ENCODE results near the gene RYR2. TPM values are rescaled to one million over a fixed set of nuclear protein-coding genes. Genes with fewer than 3 reads are reported as not detected.

RYR2 gene
- total and polyA plus RNA-seq, 2 donors (not counting 1 experiment from before 2014, with no cell fraction given), result not detected

- ChIA-PET CTCF (no interaction called here), POLR2A (no interaction called here)
- no peak overlapping the region for H3K4me3 ChIP-seq (ENCODE audit: control extremely low read depth in 1 of 5, extremely low read depth in 1 of 5, insufficient read depth in 1 of 5, low read depth in 2 of 5, low read length in 4 of 5)
- H3K27me3 ChIP-seq (replicated peaks in 1 of 4; ENCODE audit: control extremely low read depth in 1 of 4, control insufficient read depth in 3 of 4, insufficient read depth in 4 of 4, low read length in 3 of 4), result no peaks in the 10 kb centered on the region
- DNase-seq (no peak), ATAC-seq (ENCODE audit: low read depth) (no peak)
- H3K27me3 Mint-ChIP-seq, result peaks cover 4% of the 10 kb centered on the region
- no peaks in the 10 kb centered on the region for H3K9me3 Mint-ChIP-seq (ENCODE audit: insufficient read depth)
- intact Hi-C loops (cut with micrococcal nuclease), result no loop called here
- no peak overlapping the region for H3K9ac ChIP-seq (ENCODE audit: low read length)
- H3K36me3 ChIP-seq (replicated peaks in 1 of 2; ENCODE audit: control extremely low read depth in 1 of 2, control insufficient read depth in 1 of 2, extremely low read depth in 1 of 2, insufficient read depth in 2 of 2, low read length in 1 of 2), result no peaks in the 10 kb centered on the region
- H3K9me3 ChIP-seq (ENCODE audit: control extremely low read depth in 1 of 3, control insufficient read depth in 2 of 3, insufficient read depth in 1 of 3, low read length in 2 of 3), result peaks cover 0 to 10% (median 0%) of the 10 kb centered on the region in 3 donors
- no peaks in the 10 kb centered on the region for H3K4me1 Mint-ChIP-seq
- H4K20me1 ChIP-seq (ENCODE audit: control insufficient read depth, insufficient read depth, low read length, poor library complexity, severe bottlenecking), result no peaks in the 10 kb centered on the region
- no peak overlapping the region for H3K4me3 Mint-ChIP-seq
- no peak overlapping the region for H3K27ac ChIP-seq (ENCODE audit: low read length in 2 of 2)
- no peak overlapping the region for H3K27ac Mint-ChIP-seq
- no peak for TF ChIP-seq CTCF (IDR thresholded peaks at IDR 0.05)
- TF ChIP-seq EZH2 (IDR thresholded peaks at IDR 0.05; ENCODE audit: borderline replicate concordance, insufficient read depth, low read depth, low read length, poor library complexity, severe bottlenecking), result no peak
- no peak overlapping the region for H3K4me2 ChIP-seq (replicated peaks; ENCODE audit: low read depth, low read length, poor library complexity, severe bottlenecking)
- no peaks in the 10 kb centered on the region for H3K79me2 ChIP-seq (ENCODE audit: control insufficient read depth, insufficient read depth, low read length)
- no peaks in the 10 kb centered on the region for H3K4me1 ChIP-seq (ENCODE audit: control insufficient read depth in 2 of 2, insufficient read depth in 2 of 2, low read length in 2 of 2)
- no CpG with 5 or more reads among the region's 3 CpGs for WGBS (ENCODE audit: insufficient coverage)
- no peak overlapping the region for H2AFZ ChIP-seq (ENCODE audit: insufficient read depth, low read depth, low read length, poor library complexity, severe bottlenecking)
Measured at GRCh38 chr1:237059244-237059643, 17.3 kb downstream of the RYR2 start.

GRCh38 chr1:237062976-237063375, 21.0 kb downstream of the RYR2 start:
- CTCF ChIA-PET, result no interaction called here
- no peak overlapping the region for H3K4me2 ChIP-seq (replicated peaks; ENCODE audit: low read depth, low read length, poor library complexity, severe bottlenecking)
- no peak overlapping the region for H3K27ac Mint-ChIP-seq
- H2AFZ ChIP-seq (ENCODE audit: insufficient read depth, low read depth, low read length, poor library complexity, severe bottlenecking), result no peak overlapping the region
- H3K27ac ChIP-seq (ENCODE audit: low read length in 2 of 2), result no peak overlapping the region
- ATAC-seq (ENCODE audit: low read depth) (no peak), DNase-seq (no peak)
- no peaks in the 10 kb centered on the region for H4K20me1 ChIP-seq (ENCODE audit: control insufficient read depth, insufficient read depth, low read length, poor library complexity, severe bottlenecking)
- H3K4me1 Mint-ChIP-seq, result no peaks in the 10 kb centered on the region
- H3K4me3 ChIP-seq (ENCODE audit: control extremely low read depth in 1 of 5, extremely low read depth in 1 of 5, insufficient read depth in 1 of 5, low read depth in 2 of 5, low read length in 4 of 5), result no peak overlapping the region
- no peaks in the 10 kb centered on the region for H3K9me3 ChIP-seq (ENCODE audit: control extremely low read depth in 1 of 3, control insufficient read depth in 2 of 3, insufficient read depth in 1 of 3, low read length in 2 of 3)
- no peak overlapping the region for H3K9ac ChIP-seq (ENCODE audit: low read length)
- H3K36me3 ChIP-seq (replicated peaks in 1 of 2; ENCODE audit: control extremely low read depth in 1 of 2, control insufficient read depth in 1 of 2, extremely low read depth in 1 of 2, insufficient read depth in 2 of 2, low read length in 1 of 2), result no peaks in the 10 kb centered on the region
- intact Hi-C loops (cut with micrococcal nuclease), result no loop called here
- H3K4me1 ChIP-seq (ENCODE audit: control insufficient read depth in 2 of 2, insufficient read depth in 2 of 2, low read length in 2 of 2), result no peaks in the 10 kb centered on the region
- H3K27me3 Mint-ChIP-seq, result no peaks in the 10 kb centered on the region
- H3K27me3 ChIP-seq (replicated peaks in 1 of 4; ENCODE audit: control extremely low read depth in 1 of 4, control insufficient read depth in 3 of 4, insufficient read depth in 4 of 4, low read length in 3 of 4), result no peaks in the 10 kb centered on the region
- no peak for TF ChIP-seq CTCF (IDR thresholded peaks at IDR 0.05)
- no peak for TF ChIP-seq EZH2 (IDR thresholded peaks at IDR 0.05; ENCODE audit: borderline replicate concordance, insufficient read depth, low read depth, low read length, poor library complexity, severe bottlenecking)
- H3K4me3 Mint-ChIP-seq, result no peak overlapping the region
- no peaks in the 10 kb centered on the region for H3K9me3 Mint-ChIP-seq (ENCODE audit: insufficient read depth)
- H3K79me2 ChIP-seq (ENCODE audit: control insufficient read depth, insufficient read depth, low read length), result no peaks in the 10 kb centered on the region
- POLR2A ChIA-PET, result no interaction called here
